Thyroid gland (tissue), 4 donors: ENCODE data around the gene MAP3K5. TPM values are rescaled to one million over a fixed set of nuclear protein-coding genes. Genes with fewer than 3 reads are reported as not detected.

Experiments used
- DNase-seq, 2 donors: peaks; one replicate each; pipeline ENCODE4 v3.0.0-alpha.2; 2019
- H3K27ac ChIP-seq, 3 donors: fragments of 200-600 bp; sonication (generic); 1 replicate in 2 of 3; 2 replicates in 1 of 3; pipeline ENCODE4 v1.5.1; 2016 to 2019; ENCODE audit warnings: mild to moderate bottlenecking in 1 of 3, moderate library complexity in 1 of 3
- H3K27me3 ChIP-seq: fragments of 200-600 bp; sonication (generic); one replicate; pipeline ENCODE4 v1.5.1; 2019
- H3K36me3 ChIP-seq, 2 donors: fragments of 200-600 bp; sonication (generic); one replicate each; pipeline ENCODE4 v1.5.1; 2016 to 2019
- H3K4me1 ChIP-seq, 2 donors: fragments of 200-600 bp; sonication (generic); one replicate each; pipeline ENCODE4 v1.5.1; 2017 to 2019
- H3K4me3 ChIP-seq, 3 donors: fragments of 200-600 bp; sonication (generic); replicated peaks in 1 of 3; 1 replicate in 2 of 3; 2 replicates in 1 of 3; pipeline ENCODE4 v1.5.1; 2016; ENCODE audit warnings: mild to moderate bottlenecking in 1 of 3
- H3K9me3 ChIP-seq: fragments of 200-600 bp; sonication (generic); one replicate; pipeline ENCODE4 v1.5.1; 2017
- CTCF ChIP-seq, 6 experiments: fragments of 200-600 bp in 3 of 6; fragments of 450-650 bp in 3 of 6; sonication (generic) in 3 of 6; IDR thresholded peaks; one replicate each; pipeline ENCODE4 v1.5.1; 2016 to 2019; ENCODE audit warnings: antibody characterized with exemption in 6 of 6, mild to moderate bottlenecking in 2 of 6, inconsistent platforms in 1 of 6, moderate library complexity in 1 of 6
- POLR2A ChIP-seq, 2 donors: fragments of 450-650 bp; IDR thresholded peaks; one replicate each; pipeline ENCODE4 v1.6.1; 2017; ENCODE audit warnings: antibody characterized with exemption in 2 of 2, mild to moderate bottlenecking in 2 of 2, moderate library complexity in 1 of 2
- WGBS, 2 donors: methylation state at CpG; one replicate each; pipeline ENCODE4 v1.1.5; 2017; 5-methylcytosine and 5-hydroxymethylcytosine counted together
- intact Hi-C: fragments of 100-400 bp; cut with DNase I; formaldehyde crosslinking; loops from one replicate; pipeline ENCODE4 v1.15.1; 2023
- total RNA-seq, 4 donors: library from RNA; depleted of rRNA; stranded (reverse); fragments of >200 nt; gene quantifications; one replicate each; pipeline ENCODE4 v1.2.3, GENCODE V29; 2016

MAP3K5 gene
- total RNA-seq, 4 donors from 2014 or later: 28.1 to 68.0 (median 46.5) TPM

GRCh38 chr6:136775081-136775480 is 17.2 kb downstream of the MAP3K5 start:
- 90 to 96% methylated on average over 3 of the region's 3 CpGs for WGBS, 2 donors
- Histone ChIP-seq H3K27ac (peak overlapping the region in 2 of 3 donors; percentile 18 to 80), H3K36me3 (no peaks in the 10 kb centered on the region), H3K27me3 (no peaks in the 10 kb centered on the region), H3K4me1 (peaks cover 43 to 65% of the 10 kb centered on the region in 2 donors), H3K9me3 (no peaks in the 10 kb centered on the region), H3K4me3 (no peak overlapping the region)
- TF ChIP-seq POLR2A (IDR thresholded peaks at IDR 0.05) (no peak), CTCF (IDR thresholded peaks at IDR 0.05) (no peak)
- intact Hi-C loops: no loop called here
- DNase-seq: no peak

GRCh38 chr6:136774228-136775041 is 17.8 kb downstream of the MAP3K5 start:
- Histone ChIP-seq H3K27me3 (no peaks in the 10 kb centered on the region), H3K36me3 (no peaks in the 10 kb centered on the region), H3K4me3 (no peak overlapping the region), H3K4me1 (peaks cover 36 to 59% of the 10 kb centered on the region in 2 donors), H3K9me3 (no peaks in the 10 kb centered on the region), H3K27ac (peak overlapping the region in 2 of 3 donors; percentile 71 to 80)
- intact Hi-C loops: no loop called here
- 72 to 79% methylated on average over 6 of the region's 6 CpGs for WGBS, 2 donors
- DNase-seq: no peak
- no peak for TF ChIP-seq POLR2A (IDR thresholded peaks at IDR 0.05)

GRCh38 chr6:136773473-136773796 is 18.8 kb downstream of the MAP3K5 start:
- intact Hi-C loops: no loop called here
- H3K4me3 ChIP-seq: no peak overlapping the region
- WGBS, 2 donors: 93 to 96% methylated on average over 4 of the region's 4 CpGs
- peak overlapping the region in 2 of 3 donors; percentile 71 to 80 for H3K27ac ChIP-seq
- no peak for DNase-seq
- H3K27me3 ChIP-seq: no peaks in the 10 kb centered on the region
- TF ChIP-seq POLR2A (IDR thresholded peaks at IDR 0.05): no peak
- TF ChIP-seq CTCF (IDR thresholded peaks at IDR 0.05): no peak
- H3K9me3 ChIP-seq: no peaks in the 10 kb centered on the region
- H3K4me1 ChIP-seq: peaks cover 36 to 57% of the 10 kb centered on the region in 2 donors
- no peaks in the 10 kb centered on the region for H3K36me3 ChIP-seq

- no peak for TF ChIP-seq CTCF (IDR thresholded peaks at IDR 0.05)
- TF ChIP-seq POLR2A (IDR thresholded peaks at IDR 0.05): no peak
- intact Hi-C loops: no loop called here
- no peak overlapping the region for H3K4me3 ChIP-seq
- peak; percentile 59 to 71 for DNase-seq
- H3K9me3 ChIP-seq: no peaks in the 10 kb centered on the region
- H3K36me3 ChIP-seq: no peaks in the 10 kb centered on the region
- peak overlapping the region in 2 of 3 donors; percentile 71 to 80 for H3K27ac ChIP-seq
- H3K27me3 ChIP-seq: no peaks in the 10 kb centered on the region
- WGBS, 2 donors: 52 to 68% methylated on average over 6 of the region's 6 CpGs
- H3K4me1 ChIP-seq: peaks cover 37 to 58% of the 10 kb centered on the region in 2 donors
Observed at GRCh38 chr6:136772685-136773472, 19.4 kb downstream of the MAP3K5 start.

- H3K4me1 ChIP-seq: peaks cover 52 to 61% of the 10 kb centered on the region in 2 donors
- intact Hi-C loops: no loop called here
- WGBS, 2 donors: 73 to 74% methylated on average over 2 of the region's 2 CpGs
Observed at GRCh38 chr6:136771306-136771705, 21.0 kb downstream of the MAP3K5 start.

More at GRCh38 chr6:136771306-136771705, 21.0 kb downstream of the MAP3K5 start:
- Histone ChIP-seq H3K27ac (no peak overlapping the region), H3K9me3 (no peaks in the 10 kb centered on the region), H3K27me3 (no peaks in the 10 kb centered on the region), H3K36me3 (no peaks in the 10 kb centered on the region), H3K4me3 (no peak overlapping the region)
- TF ChIP-seq CTCF (IDR thresholded peaks at IDR 0.05): no peak
- no peak for TF ChIP-seq POLR2A (IDR thresholded peaks at IDR 0.05)
- DNase-seq: no peak
